Activated CD4-positive, alpha-beta T cell treated with anti-CD3 and anti-CD28 coated beads for 36 hours (primary cell): Measurements from ENCODE around the gene PTGER1. TPM values are rescaled to one million over a fixed set of nuclear protein-coding genes. Genes with fewer than 3 reads are reported as not detected.
"Not testable (repeated sequence)": the region's sequence is repeated elsewhere in the genome, so short reads cannot be mapped to it uniquely, and the experiment has no call there.

Experiments used
- ATAC-seq: fragments of 200-7000 bp; cut with Tn5 transposase; one replicate; pipeline ENCODE4 v1.10.0; 2021; ENCODE audit warnings: mild to moderate bottlenecking, moderate library complexity
- CTCF ChIA-PET: fragments of 350-600 bp; sonication (Branson Sonifier 250); formaldehyde crosslinking; loops from one replicate; lab custom pipeline; 2021; ENCODE audit warnings: antibody characterized with exemption; lab: Charles Lee
- POLR2A ChIA-PET: fragments of 350-600 bp; sonication (Branson Sonifier 250); formaldehyde crosslinking; loops from one replicate; lab custom pipeline; 2021; ENCODE audit warnings: antibody characterized with exemption, inconsistent platforms; lab: Charles Lee
- DNase-seq: peaks from one replicate; pipeline ENCODE4 v3.0.0-alpha.2; 2020
- H3K27ac Mint-ChIP-seq: one replicate; pipeline ENCODE4 v1.8.0; 2021; ENCODE audit warnings: mixed read lengths
- H3K27me3 Mint-ChIP-seq: one replicate; pipeline ENCODE4 v1.8.0; 2021; ENCODE audit warnings: mixed read lengths
- H3K36me3 Mint-ChIP-seq: one replicate; pipeline ENCODE4 v1.8.0; 2021; ENCODE audit warnings: low read depth, mixed read lengths
- H3K4me1 Mint-ChIP-seq: one replicate; pipeline ENCODE4 v1.8.0; 2021; ENCODE audit warnings: mixed read lengths
- H3K4me3 Mint-ChIP-seq: one replicate; pipeline ENCODE4 v1.8.0; 2021; ENCODE audit warnings: mild to moderate bottlenecking, moderate library complexity, mixed read lengths
- H3K9me3 Mint-ChIP-seq: one replicate; pipeline ENCODE4 v1.8.0; 2021; ENCODE audit warnings: low read depth, mixed read lengths
- intact Hi-C, 2 experiments: fragments of 100-400 bp; cut with DNase I in 1 of 2; cut with micrococcal nuclease in 1 of 2; formaldehyde crosslinking; loops; one replicate each; pipeline versions ENCODE4 v1.14.2 to v1.15.1; 2022 to 2024; cut with DNase I, micrococcal nuclease
- total RNA-seq, 2 experiments: library from RNA; stranded (reverse); gene quantifications; one replicate each; pipeline ENCODE4 v1.2.3, GENCODE V29; 2021

The PTGER1 gene
- total RNA-seq, 2 experiments from 2014 or later: 0.16 to 0.25 TPM

DNA sequence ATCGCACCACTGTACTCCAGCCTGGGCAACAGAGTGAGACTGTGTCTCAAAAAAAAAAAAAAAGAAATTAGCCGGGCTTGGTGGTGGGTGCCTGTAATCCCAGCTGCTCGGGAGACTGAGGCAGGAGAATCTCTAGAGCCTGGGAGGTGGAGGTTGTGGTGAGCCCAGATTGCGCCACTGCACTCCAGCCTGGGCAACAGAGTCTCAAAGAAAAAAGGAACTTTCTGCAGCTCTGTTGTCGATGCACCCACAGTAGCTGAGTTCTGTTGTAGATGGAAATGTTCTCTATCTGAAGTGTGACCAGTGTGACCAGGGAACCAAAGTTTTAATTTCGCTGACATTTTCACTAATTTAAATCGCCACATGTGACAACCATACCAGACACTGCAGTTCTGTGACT, 12.8 kb downstream of the PTGER1 start:
- intact Hi-C loops, H3K9me3 Mint-ChIP-seq, H3K4me1 Mint-ChIP-seq, H3K4me3 Mint-ChIP-seq, H3K27me3 Mint-ChIP-seq, DNase-seq, H3K27ac Mint-ChIP-seq, ATAC-seq, POLR2A ChIA-PET: not testable (repeated sequence)
- H3K36me3 Mint-ChIP-seq: peaks cover 41% of the 10 kb centered on the region
- CTCF ChIA-PET: interaction anchor here (0.8 kb wide), 1 partner anchor 55 kb away, joined by 4 read pairs; no protein-coding TSS in a partner anchor

DNA sequence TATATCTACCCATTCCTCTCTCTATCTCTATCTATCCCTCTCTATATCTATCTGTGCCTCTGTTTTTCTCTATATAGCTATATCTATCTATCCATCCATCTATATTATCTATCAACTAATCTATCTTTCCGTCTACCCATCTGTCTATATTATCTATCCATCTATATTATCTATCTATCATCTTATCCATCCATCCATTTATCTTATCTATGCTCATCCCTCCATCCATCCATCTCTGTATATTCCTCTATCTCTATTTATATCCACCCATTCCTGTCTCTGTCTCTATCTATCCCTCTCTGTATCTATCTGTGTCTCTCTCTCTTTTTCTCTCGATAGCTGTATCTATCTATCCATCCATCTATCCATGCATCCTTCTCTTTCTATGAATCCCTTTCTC, 14.2 kb downstream of the PTGER1 start:
- H3K36me3 Mint-ChIP-seq: peaks cover 40% of the 10 kb centered on the region
- no peaks in the 10 kb centered on the region for H3K9me3 Mint-ChIP-seq
- ATAC-seq (no peak), DNase-seq (no peak)
- no peaks in the 10 kb centered on the region for H3K27me3 Mint-ChIP-seq
- H3K4me3 Mint-ChIP-seq: no peak overlapping the region
- H3K27ac Mint-ChIP-seq: no peak overlapping the region
- CTCF ChIA-PET: no interaction called here
- POLR2A ChIA-PET: no interaction called here
- H3K4me1 Mint-ChIP-seq: no peaks in the 10 kb centered on the region
- intact Hi-C loops: no loop called here

DNA sequence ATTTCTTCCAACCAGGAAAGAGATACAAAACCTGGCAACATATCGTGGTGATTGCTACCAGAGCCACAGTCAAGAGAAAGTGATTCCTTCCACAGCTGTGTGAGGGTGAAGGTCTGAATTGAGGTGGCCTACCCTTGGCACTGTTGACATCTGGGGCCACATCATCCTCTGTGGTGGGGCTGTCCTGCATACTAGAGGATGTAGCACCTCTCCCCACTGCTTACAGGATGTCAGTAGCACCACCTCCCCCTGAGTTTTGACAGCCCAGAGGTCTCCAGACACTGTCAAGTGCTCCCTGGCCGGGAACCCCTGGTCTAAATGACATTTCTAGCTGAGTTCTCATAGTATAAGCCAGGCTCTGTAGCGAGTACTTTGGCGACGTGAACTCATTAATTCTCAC, 15.5 kb downstream of the PTGER1 start:
- POLR2A ChIA-PET: interaction anchor here (0.5 kb wide), 1 partner anchor 79 kb away, joined by 3 read pairs; no protein-coding TSS in a partner anchor
- CTCF ChIA-PET: interaction anchor here (0.6 to 1.0 kb wide), 5 partner anchors 13 to 76 kb away, joined by 3 to 8 read pairs (median 3); no protein-coding TSS in a partner anchor
- H3K27me3 Mint-ChIP-seq: no peaks in the 10 kb centered on the region
- intact Hi-C loops: no loop called here
- no peak overlapping the region for H3K4me3 Mint-ChIP-seq
- ATAC-seq: peak; percentile 81
- no peaks in the 10 kb centered on the region for H3K9me3 Mint-ChIP-seq
- H3K36me3 Mint-ChIP-seq: peaks cover 37% of the 10 kb centered on the region
- no peak overlapping the region for H3K27ac Mint-ChIP-seq
- no peaks in the 10 kb centered on the region for H3K4me1 Mint-ChIP-seq
- no peak for DNase-seq

DNA sequence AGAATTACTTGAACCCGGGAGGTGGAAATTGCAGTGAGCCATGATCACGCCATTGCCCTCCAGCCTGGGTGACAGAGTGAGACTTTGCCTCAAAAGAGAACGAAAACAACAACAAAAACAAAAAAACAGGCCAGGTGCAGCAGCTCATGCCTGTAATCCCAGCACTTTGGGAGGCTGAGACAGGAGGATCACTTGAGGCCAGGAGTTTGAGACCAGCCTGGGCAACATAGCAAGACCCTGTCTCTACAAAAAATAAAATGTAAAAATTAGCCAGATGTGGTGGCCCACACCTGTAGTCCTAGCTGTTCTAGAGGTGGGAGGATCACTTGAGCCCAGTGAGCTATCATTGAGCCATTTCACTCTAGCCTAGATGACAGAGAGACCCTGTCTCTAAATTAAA, 22.9 kb downstream of the PTGER1 start:
- H3K4me1 Mint-ChIP-seq, H3K27ac Mint-ChIP-seq, DNase-seq, H3K27me3 Mint-ChIP-seq, H3K4me3 Mint-ChIP-seq, POLR2A ChIA-PET, H3K9me3 Mint-ChIP-seq, intact Hi-C loops, ATAC-seq: not testable (repeated sequence)
- H3K36me3 Mint-ChIP-seq: peaks cover 33% of the 10 kb centered on the region
- CTCF ChIA-PET: interaction anchor here (0.6 kb wide), 1 partner anchor 20 kb away, joined by 3 read pairs; no protein-coding TSS in a partner anchor

DNA sequence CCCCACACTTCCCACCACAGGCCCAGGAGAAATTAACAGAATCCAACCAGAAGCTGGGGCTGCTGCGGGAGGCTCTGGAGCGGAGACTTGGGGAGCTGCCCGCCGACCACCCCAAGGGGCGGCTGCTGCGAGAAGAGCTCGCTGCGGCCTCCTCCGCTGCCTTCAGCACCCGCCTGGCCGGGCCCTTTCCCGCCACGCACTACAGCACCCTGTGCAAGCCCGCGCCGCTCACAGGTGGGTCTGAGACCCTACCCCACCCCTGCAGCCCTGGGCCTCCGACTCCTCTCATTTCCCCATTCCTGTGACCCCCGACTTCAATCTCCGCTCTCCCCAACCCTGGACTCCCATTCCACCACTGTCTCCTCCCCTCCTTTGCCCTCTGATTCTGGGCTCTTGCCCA, 24.3 kb downstream of the PTGER1 start:
- ATAC-seq (no peak), DNase-seq (no peak)
- Mint-ChIP-seq H3K4me3 (no peak overlapping the region), H3K4me1 (peaks cover 9% of the 10 kb centered on the region), H3K27ac (no peak overlapping the region), H3K9me3 (no peaks in the 10 kb centered on the region), H3K27me3 (no peaks in the 10 kb centered on the region), H3K36me3 (peaks cover 42% of the 10 kb centered on the region)
- intact Hi-C loops: no loop called here
- ChIA-PET CTCF (interaction anchor here (0.8 kb wide), 1 partner anchor 22 kb away, joined by 3 read pairs; no protein-coding TSS in a partner anchor), POLR2A (no interaction called here)

DNA sequence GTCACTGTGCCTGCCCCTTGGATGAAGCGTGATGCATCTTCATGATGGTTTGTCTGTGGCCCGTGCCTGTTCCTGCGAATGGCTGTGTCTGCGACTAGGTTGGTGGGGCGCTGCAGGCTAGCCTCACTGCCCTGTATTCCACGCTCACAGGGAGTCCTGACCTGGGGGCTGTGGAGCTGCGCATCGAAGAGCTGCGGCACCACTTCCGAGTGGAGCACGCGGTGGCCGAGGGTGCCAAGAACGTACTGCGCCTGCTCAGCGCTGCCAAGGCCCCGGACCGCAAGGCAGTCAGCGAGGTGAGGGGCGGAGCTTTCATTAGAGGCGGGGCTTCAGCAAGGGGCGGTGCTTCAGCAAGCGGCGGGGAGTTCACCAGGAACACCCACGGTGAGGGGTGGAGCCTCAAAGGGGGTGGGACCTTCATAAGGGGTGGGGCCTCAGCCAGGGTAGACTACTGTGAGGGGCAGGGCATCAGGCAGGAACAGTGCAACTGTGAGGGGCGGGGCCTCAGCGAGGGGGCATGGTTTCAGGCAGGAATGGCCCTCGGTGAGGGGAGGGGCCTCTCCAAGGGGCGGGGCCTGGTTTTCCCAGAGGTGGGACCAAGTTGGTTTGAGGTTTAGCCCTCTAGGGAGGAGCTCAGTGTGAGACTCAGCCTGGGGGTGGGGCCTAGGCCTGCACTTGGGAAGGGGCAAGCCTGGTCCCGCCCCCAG, 24.8 kb downstream of the PTGER1 start:
- peaks cover 43% of the 10 kb centered on the region for H3K36me3 Mint-ChIP-seq
- H3K4me1 Mint-ChIP-seq: peaks cover 9% of the 10 kb centered on the region
- POLR2A ChIA-PET: no interaction called here
- H3K27ac Mint-ChIP-seq: no peak overlapping the region
- ATAC-seq (peak; percentile 99), DNase-seq (peak; percentile 90)
- intact Hi-C loops: no loop called here
- H3K9me3 Mint-ChIP-seq: no peaks in the 10 kb centered on the region
- CTCF ChIA-PET: interaction anchor here (0.6 to 0.8 kb wide), 2 partner anchors 18 to 22 kb away, joined by 3 read pairs; no protein-coding TSS in a partner anchor
- no peak overlapping the region for H3K4me3 Mint-ChIP-seq
- no peaks in the 10 kb centered on the region for H3K27me3 Mint-ChIP-seq

DNA sequence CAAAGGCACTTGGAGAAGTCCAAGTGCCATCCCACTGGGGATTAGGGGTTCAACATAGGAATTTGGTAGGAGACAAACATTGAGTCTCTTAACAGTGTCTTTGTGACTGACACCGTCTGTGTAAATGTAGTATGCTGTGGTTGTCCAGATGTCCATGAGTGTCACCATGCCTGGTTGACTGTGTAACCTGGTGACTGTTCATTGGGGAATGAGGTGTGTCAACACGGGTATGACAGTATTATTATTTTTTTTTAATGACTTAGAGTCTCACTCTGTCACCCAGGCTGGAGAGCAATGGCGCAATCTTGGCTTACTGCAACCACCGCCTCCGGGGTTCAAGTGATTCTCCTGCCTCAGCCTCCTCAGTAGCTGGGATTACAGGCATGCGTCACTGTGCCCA, 25.8 kb downstream of the PTGER1 start:
- intact Hi-C loops: no loop called here
- DNase-seq (no peak), ATAC-seq (no peak)
- ChIA-PET POLR2A (no interaction called here), CTCF (interaction anchor here (0.6 to 0.7 kb wide), 2 partner anchors 17 to 68 kb away, joined by 3 read pairs; no protein-coding TSS in a partner anchor)
- Mint-ChIP-seq H3K36me3 (peaks cover 45% of the 10 kb centered on the region), H3K4me1 (peaks cover 13% of the 10 kb centered on the region), H3K4me3 (no peak overlapping the region), H3K9me3 (no peaks in the 10 kb centered on the region), H3K27ac (no peak overlapping the region), H3K27me3 (no peaks in the 10 kb centered on the region)

DNA sequence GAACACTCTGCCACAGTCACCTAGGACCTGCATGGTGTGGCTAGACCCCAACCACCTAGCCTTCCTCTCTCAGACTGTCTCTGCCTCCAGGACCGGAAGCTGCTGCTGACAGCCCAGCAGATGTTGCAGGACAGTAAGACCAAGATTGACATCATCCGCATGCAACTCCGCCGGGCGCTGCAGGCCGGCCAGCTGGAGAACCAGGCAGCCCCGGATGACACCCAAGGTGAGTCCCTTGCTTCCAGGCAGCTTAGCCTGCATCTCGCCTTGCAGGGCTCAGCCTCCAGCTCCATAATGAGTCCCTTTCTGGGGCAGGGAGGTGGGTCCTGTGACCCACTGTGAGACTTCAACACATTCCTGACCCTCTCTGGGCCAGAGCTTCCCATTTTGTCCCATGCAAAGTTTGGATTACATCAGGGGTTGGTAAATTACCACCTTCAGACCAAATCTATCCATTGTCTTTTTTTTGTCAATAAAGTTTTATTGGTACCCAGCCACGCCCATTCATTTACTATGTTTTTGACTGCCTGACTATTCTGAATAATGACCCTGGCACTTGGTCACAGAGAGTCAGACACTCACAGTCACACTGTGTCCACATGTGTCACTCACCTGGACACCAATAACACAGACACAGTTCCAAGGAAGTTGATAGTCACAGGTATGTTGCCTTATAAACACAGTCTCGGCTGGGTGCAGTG, 28.7 kb downstream of the PTGER1 start:
- intact Hi-C loops: no loop called here
- Mint-ChIP-seq H3K27ac (no peak overlapping the region), H3K27me3 (no peaks in the 10 kb centered on the region), H3K36me3 (peaks cover 60% of the 10 kb centered on the region), H3K4me3 (no peak overlapping the region), H3K4me1 (peaks cover 19% of the 10 kb centered on the region), H3K9me3 (no peaks in the 10 kb centered on the region)
- ATAC-seq (no peak), DNase-seq (no peak)
- ChIA-PET POLR2A (interaction anchor here (0.6 kb wide), 1 partner anchor 38 kb away, joined by 3 read pairs; no protein-coding TSS in a partner anchor), CTCF (interaction anchor here (1.5 kb wide), 1 partner anchor 26 kb away, joined by 5 read pairs; no protein-coding TSS in a partner anchor)

DNA sequence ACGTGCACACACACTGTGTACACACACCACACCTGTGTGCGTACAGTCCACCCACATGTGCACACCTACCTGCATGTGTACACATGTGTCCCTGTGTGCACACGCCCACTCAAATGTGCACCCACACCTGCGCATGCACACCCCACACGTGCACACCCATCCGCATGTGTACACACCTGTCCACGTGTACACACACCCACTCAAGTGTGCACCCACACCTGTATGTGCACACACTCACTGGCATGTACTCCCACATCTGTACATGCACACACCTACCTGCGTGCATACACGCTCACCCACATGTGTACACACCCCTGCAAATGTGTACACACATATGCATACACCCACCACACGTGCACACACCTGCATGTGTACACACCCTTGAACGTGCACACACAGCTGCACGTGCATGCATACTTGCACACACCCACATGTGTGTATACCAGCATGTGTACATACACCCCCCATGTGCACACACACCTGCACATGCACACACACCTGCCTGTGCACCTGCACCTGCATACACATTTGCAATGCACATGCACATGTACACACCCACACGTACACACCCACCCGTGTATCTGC, 31.4 kb downstream of the PTGER1 start:
- intact Hi-C loops: no loop called here
- Mint-ChIP-seq H3K36me3 (peaks cover 49% of the 10 kb centered on the region), H3K9me3 (no peaks in the 10 kb centered on the region), H3K4me1 (peaks cover 30% of the 10 kb centered on the region), H3K27me3 (no peaks in the 10 kb centered on the region), H3K27ac (no peak overlapping the region), H3K4me3 (no peak overlapping the region)
- POLR2A ChIA-PET: no interaction called here
- DNase-seq (no peak), ATAC-seq (no peak)
- CTCF ChIA-PET: no interaction called here

DNA sequence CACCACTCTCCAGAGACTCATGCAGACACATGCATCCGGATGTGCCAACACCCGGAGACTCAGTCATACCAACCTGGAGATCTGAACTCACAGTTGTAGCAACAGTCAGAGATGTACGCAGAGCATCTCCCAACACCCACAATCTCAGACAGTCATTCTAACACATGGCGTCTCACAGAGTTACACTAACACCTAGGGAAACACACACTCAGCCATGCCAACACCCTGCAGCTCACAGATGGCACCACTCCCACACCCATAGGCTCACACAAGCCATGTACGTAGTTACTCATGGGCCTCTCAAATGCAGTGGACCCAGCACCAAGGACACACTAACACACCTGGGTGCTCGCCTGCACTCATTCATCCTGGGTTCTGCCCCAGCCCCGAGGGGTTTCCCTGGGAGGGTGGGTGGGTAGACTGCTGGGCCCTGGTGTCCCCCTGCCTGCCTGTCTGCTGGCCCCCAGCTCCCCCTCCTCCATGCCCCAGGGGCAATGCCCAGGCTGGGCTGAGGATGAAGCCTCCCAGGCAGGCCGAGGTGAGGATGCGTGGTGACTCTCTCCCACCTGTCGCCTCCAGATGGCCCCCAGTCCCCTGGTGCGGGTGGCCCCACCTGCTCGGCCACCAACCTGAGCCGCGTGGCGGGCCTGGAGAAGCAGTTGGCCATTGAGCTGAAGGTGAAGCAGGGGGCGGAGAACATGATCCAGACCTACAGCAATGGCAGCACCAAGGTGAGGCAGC, 32.1 kb downstream of the PTGER1 start:
- H3K36me3 Mint-ChIP-seq: peaks cover 46% of the 10 kb centered on the region

More for the DNA sequence above, 32.1 kb downstream of the PTGER1 start:
- H3K27ac Mint-ChIP-seq: no peak overlapping the region
- ChIA-PET CTCF (no interaction called here), POLR2A (no interaction called here)
- H3K9me3 Mint-ChIP-seq: no peaks in the 10 kb centered on the region
- ATAC-seq (no peak), DNase-seq (no peak)
- intact Hi-C loops: no loop called here
- H3K4me1 Mint-ChIP-seq: peaks cover 34% of the 10 kb centered on the region
- H3K27me3 Mint-ChIP-seq: no peaks in the 10 kb centered on the region
- H3K4me3 Mint-ChIP-seq: no peak overlapping the region
